Stimulated activated CD4-positive, alpha-beta T cell treated with anti-CD3 and anti-CD28 coated beads, Interleukin-2, amount 100 ng/mL, for 4 hours (primary cell): Measurements from ENCODE around the gene GAMT.
"Not testable (repeated sequence)": the region's sequence is repeated elsewhere in the genome, so short reads cannot be mapped to it uniquely, and the experiment has no call there.

Experiments used
- DNase-seq: peaks from one replicate; pipeline ENCODE4 v3.0.0-alpha.2; 2020; ENCODE audit warnings: low read depth

Gene GAMT

GRCh38 chr19:1401138-1401888, at the start of gene GAMT:
Gene GAMT (minus strand): TSS chr19:1401542. CDS start chr19:1401476, 66 bp downstream.
- DNase-seq, result peak; percentile 44

GRCh38 chr19:1449467-1450442, 48.4 kb upstream of the GAMT start, which contains the start of gene APC2:
Gene APC2 (plus strand): TSS chr19:1450121. CDS start chr19:1453002, 2,881 bp downstream.
- DNase-seq, result no peak

DNA sequence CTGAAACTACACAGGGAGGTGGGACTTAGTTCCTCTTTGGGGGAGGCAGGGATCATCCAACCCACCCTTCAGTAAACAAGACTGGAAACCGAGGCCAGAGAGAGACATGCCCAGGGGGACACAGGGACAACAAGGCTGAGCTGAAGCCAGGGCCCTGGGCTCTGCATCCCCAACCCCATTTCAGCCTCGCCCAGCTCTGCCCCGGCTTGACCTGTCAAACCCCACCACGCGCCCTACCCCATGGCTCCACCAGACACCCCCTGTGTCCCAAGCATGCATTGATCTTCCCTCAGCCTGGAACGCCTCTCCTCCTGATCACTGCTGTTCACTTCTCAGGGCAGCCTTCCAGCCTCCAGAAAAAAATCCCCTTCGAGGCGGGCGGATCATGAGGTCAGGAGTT, 46.6 kb upstream of the GAMT start:
- no peak for DNase-seq

GRCh38 chr19:1447504-1447903, 46.2 kb upstream of the GAMT start:
- DNase-seq, result no peak

DNA sequence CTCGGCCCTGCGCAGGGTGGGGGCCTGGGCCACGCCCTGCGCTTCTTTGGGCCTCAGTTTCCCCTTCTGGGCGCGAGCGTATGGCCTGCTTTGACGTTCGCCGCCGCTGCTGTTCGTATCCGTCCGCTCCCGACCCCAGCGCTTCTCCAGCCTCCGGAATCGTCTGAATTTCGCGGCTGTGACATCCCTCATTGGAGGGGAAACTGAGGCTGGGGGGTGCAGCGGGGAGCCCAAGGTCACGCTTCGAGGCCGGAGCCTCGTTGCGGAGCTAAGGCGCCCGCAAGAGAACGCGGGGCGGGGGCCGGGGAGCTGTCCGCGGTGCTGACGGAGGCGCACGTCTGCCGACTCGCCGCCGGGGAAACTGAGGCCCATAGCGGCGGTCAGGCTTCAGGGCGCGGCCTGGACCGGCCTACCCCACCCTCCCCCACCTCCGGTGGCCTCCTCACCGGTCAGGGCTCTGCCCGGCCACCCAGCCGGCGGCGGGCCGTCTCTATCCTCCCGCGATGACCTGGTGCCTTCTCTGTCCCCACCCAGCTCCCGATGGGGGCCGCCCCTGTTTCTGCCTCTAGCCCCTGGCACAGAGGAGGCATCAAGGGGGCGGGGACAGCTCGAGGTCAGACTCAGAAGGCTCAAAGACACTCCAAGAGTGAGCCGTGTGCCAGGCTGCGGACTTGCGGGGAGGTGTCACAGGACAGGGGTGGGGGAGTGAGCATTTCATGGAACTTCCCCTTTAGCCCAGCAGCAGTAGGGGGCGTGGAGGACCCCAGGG, 45.6 kb upstream of the GAMT start:
- no peak for DNase-seq

DNA sequence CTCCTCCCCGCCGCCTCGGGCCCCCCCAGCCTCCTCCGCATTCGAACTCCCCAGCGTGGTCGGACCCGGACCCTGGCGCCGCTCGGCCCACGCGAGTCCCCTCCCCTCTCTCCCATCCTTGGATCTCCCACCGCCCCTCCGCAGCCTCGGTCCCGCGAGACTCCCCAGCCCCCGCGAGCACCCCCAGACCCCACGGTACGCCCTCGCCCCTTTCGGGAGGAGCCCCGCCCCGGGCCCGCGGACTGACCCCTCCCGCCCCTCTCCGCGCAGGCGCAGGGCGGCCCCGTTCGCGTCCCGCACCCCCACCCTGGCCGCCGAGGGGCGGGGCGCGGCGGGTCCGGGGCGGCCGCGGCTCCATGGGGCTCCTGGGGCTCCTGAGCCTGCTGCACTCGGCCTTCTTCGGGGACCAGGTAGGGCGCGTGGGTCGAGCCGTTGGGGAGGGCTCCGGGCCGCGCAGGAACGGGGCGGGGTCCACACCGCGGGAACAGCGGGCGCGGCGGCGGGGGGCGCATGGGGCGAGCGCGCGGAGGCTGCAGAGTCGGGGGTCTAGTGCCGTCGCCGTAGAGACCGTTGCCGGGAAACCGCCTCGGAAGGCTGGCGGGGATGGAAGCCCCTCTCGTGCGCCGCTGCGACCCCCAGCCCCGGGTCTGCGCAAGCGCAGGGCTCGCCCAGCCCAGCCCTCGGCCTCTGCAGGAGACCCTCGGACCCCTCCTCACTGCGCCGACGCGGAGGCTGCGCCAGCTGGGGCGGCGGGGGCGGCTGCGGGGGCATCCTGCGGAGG, 44.8 kb upstream of the GAMT start:
- DNase-seq, result no peak

DNA sequence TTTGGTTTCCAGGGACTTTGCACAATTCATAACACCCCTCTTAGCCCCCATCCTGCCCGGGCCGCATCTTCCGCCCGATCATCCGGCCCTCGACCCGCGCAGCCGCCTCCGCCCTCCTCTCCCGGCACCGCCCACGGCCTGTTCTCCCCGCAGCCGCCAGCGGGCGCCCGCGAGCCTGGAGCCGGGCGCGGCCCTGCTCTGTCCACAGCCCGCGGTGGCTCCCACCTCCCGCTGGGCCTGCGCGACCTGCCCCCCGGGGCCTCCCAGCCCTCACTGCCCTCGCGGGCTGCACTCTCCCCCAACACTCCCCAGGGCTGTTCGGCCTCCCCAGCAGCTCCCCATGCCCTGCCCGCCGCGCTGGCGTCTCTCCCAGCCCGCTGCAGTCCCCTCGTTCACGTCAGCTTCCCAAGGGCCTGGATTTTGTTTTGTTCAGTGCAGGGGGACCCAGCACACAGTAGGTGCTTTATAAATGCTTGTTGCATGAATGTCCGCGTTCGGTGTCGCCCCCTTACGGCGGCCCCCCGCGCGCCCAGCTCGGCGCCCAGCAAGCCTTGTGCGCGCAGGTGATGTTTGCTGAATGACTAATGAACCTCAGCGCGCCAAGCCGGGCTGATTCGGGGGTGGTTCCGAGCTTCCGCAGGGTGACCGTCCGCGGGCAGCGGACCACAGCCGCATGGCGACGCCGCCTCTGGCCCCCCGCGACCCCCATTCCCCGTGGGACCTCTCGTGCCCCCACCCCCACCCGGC, 44.0 kb upstream of the GAMT start:
- peak; percentile 62 for DNase-seq

DNA sequence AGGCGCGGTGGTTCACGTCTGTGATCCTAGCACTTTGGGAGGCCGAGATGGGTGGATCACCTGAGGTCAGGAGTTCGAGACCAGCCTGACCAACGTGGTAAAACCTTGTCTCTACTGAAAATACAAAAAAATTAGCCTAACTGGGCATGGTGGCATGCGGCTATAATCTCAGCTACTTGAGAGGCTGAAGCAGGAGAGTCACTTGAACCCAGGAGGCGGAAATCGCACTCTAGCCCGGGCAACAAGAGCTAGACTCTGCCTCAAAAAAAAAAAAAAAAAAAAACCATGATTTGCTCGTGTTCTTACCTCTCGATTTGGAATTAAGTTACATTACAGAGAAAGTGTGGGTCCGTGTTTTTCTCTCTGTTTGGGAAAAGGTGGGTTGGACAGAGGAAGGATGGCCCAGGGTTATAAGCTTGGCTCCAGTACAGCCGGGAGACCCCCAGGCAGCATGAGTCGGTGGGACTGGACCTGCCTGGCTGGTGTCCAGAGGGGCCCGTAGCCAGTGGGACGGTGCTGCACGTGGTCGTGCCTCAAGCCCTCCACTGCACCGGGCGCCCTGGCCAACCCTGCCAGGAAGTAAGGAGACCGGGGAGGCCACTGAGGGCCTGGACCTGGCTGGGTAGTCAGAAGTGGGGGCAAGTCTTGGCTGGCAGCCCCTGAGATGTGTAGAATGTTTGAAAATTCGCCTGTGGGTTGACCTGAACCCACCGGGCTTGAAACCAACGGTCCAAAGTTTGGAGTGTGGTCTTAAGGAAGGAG, 40.5 kb upstream of the GAMT start:
- no peak for DNase-seq

- DNase-seq, result no peak
Measured at GRCh38 chr19:1441022-1441426, 39.7 kb upstream of the GAMT start.

GRCh38 chr19:1440418-1440801, 39.1 kb upstream of the GAMT start:
- no peak for DNase-seq

DNA sequence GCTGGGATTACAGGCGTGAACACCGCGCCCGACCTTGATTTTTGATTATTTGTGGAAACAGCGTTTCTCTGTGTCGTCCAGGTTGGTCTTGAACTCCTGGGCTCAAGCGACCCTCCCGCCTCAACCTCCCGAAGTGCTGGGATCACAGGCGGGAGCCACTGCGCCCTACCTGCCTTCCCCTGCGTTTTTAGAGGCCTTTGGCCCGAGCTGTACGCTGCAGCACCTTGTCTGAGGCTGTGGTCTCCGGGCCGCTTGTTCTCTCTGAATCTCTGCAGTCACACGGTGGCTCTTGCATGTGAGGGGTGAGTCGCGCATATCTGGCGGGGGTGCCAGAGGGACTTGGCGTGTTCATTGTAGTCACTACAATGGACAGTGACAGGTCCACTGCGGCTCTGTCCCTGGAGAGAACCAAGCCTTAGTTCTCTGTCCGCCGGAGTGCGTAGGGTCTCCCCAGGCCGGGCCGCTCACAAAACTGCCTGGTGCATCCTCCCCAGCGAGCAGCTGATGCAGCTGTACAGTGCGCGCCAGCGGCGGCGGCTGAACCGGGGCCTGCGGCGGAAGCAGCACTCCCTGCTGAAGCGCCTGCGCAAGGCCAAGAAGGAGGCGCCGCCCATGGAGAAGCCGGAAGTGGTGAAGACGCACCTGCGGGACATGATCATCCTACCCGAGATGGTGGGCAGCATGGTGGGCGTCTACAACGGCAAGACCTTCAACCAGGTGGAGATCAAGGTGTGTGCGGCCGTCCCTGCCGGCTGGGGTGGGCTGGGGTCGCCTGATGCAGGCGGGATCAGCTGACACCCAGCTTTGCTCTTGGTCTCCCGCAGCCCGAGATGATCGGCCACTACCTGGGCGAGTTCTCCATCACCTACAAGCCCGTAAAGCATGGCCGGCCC, 38.4 kb upstream of the GAMT start:
- not testable (repeated sequence) for DNase-seq

- no peak for DNase-seq
Measured at GRCh38 chr19:1438933-1439354, 37.6 kb upstream of the GAMT start.

GRCh38 chr19:1438035-1438932, 36.9 kb upstream of the GAMT start, which contains the start of gene RPS15:
Gene RPS15 (plus strand): TSS chr19:1438396. CDS start chr19:1438426, 30 bp downstream.
- DNase-seq, result peak; percentile 92

GRCh38 chr19:1437609-1438008, 36.3 kb upstream of the GAMT start:
- DNase-seq, result no peak

DNA sequence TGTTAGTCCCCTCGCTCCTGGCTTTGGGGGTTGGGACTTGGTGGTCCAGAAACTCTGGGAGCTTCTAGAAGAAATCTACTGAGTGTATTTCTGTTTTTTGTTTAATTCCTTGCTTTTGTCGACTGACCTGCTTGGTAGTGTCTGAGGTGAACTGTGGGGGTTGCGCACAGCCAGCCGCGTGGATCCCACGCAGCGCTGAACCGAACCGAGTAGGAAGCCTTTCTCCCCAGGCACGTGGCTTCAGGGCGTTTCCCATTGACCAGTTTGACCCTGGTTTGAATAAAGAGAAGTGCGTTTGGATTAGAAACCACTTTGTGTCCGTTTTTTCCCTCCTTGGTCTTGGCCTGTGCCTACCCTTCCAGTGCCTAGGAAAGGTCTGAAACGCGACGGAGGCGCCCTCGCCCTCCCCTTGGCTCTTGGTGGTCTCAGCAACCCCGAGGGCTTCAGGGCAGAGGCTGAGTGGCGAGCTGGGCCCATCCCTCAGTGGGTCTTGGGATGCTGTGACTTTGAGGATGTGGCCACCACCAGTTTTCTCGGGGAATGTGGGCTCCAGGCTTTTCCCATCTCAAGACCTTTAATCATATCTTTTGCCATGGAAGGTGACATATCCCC, 34.1 kb upstream of the GAMT start:
- DNase-seq, result no peak

- no peak for DNase-seq
Measured at GRCh38 chr19:1434577-1435060, 33.3 kb upstream of the GAMT start.

GRCh38 chr19:1434040-1434366, 32.7 kb upstream of the GAMT start:
- DNase-seq, result no peak
